Activated naive CD4-positive, alpha-beta T cell treated with anti-CD3 and anti-CD28 coated beads, Interleukin-2, amount 10 ng/mL, durations not matched to agents 7 days and 5 days (primary cell): ENCODE data around the gene MRPS23.

Source experiments
- CTCF ChIA-PET: fragments of 350-600 bp; sonication (Branson Sonifier 250); formaldehyde crosslinking; loops from one replicate; lab custom pipeline; 2021; ENCODE audit warnings: antibody characterized with exemption; lab: Charles Lee
- DNase-seq: peaks from one replicate; pipeline ENCODE4 v3.0.0-alpha.2; 2020
- H3K27ac Mint-ChIP-seq: one replicate; pipeline ENCODE4 v1.8.0; 2021; ENCODE audit warnings: mild to moderate bottlenecking, moderate library complexity, mixed read lengths
- H3K27me3 Mint-ChIP-seq: one replicate; pipeline ENCODE4 v1.8.0; 2021; ENCODE audit warnings: mild to moderate bottlenecking, mixed read lengths
- H3K36me3 Mint-ChIP-seq: one replicate; pipeline ENCODE4 v1.8.0; 2021; ENCODE audit warnings: mixed read lengths
- H3K4me1 Mint-ChIP-seq: one replicate; pipeline ENCODE4 v1.8.0; 2021; ENCODE audit warnings: mixed read lengths
- H3K4me3 Mint-ChIP-seq: one replicate; pipeline ENCODE4 v1.8.0; 2021; ENCODE audit warnings: mild to moderate bottlenecking, moderate library complexity, mixed read lengths
- H3K9me3 Mint-ChIP-seq: one replicate; pipeline ENCODE4 v1.8.0; 2021; ENCODE audit warnings: mixed read lengths

MRPS23 gene

GRCh38 chr17:57874434-57875289 is 24.8 kb upstream of the MRPS23 start:
- peaks cover 20% of the 10 kb centered on the region for H3K4me1 Mint-ChIP-seq
- H3K27me3 Mint-ChIP-seq = peaks cover 98% of the 10 kb centered on the region
- H3K36me3 Mint-ChIP-seq = no peaks in the 10 kb centered on the region
- DNase-seq = peak; percentile 47
- no peak overlapping the region for H3K27ac Mint-ChIP-seq
- CTCF ChIA-PET = interaction anchor here (0.9 to 2.3 kb wide), 3 partner anchors 15 to 18 kb away, joined by 3 to 10 read pairs (median 7); no protein-coding TSS in a partner anchor
- H3K4me3 Mint-ChIP-seq = no peak overlapping the region
- H3K9me3 Mint-ChIP-seq = no peaks in the 10 kb centered on the region

- no peaks in the 10 kb centered on the region for H3K36me3 Mint-ChIP-seq
- CTCF ChIA-PET = interaction anchor here (0.9 to 2.3 kb wide), 3 partner anchors 14 to 19 kb away, joined by 3 to 10 read pairs (median 7); no protein-coding TSS in a partner anchor
- H3K4me3 Mint-ChIP-seq = no peak overlapping the region
Observed at GRCh38 chr17:57874058-57874419, 24.2 kb upstream of the MRPS23 start.

GRCh38 chr17:57873261-57874057 is 23.6 kb upstream of the MRPS23 start:
- Mint-ChIP-seq H3K9me3 (no peaks in the 10 kb centered on the region), H3K27ac (no peak overlapping the region), H3K4me3 (no peak overlapping the region), H3K36me3 (no peaks in the 10 kb centered on the region), H3K27me3 (peaks cover 96% of the 10 kb centered on the region), H3K4me1 (peaks cover 22% of the 10 kb centered on the region)
- CTCF ChIA-PET = interaction anchor here (0.9 to 2.3 kb wide), 2 partner anchors 13 to 17 kb away, joined by 3 to 10 read pairs; no protein-coding TSS in a partner anchor
- DNase-seq = no peak

More at GRCh38 chr17:57874058-57874419, 24.2 kb upstream of the MRPS23 start:
- DNase-seq = no peak
- no peaks in the 10 kb centered on the region for H3K9me3 Mint-ChIP-seq
- peaks cover 17% of the 10 kb centered on the region for H3K4me1 Mint-ChIP-seq
- no peak overlapping the region for H3K27ac Mint-ChIP-seq
- peaks cover 98% of the 10 kb centered on the region for H3K27me3 Mint-ChIP-seq

- peaks cover 31% of the 10 kb centered on the region for H3K4me1 Mint-ChIP-seq
- no peaks in the 10 kb centered on the region for H3K36me3 Mint-ChIP-seq
- no peak for DNase-seq
- no peak overlapping the region for H3K4me3 Mint-ChIP-seq
- peaks cover 93% of the 10 kb centered on the region for H3K27me3 Mint-ChIP-seq
- H3K9me3 Mint-ChIP-seq = no peaks in the 10 kb centered on the region
- H3K27ac Mint-ChIP-seq = no peak overlapping the region
- CTCF ChIA-PET = interaction anchor here (0.6 kb wide), 1 partner anchor 17 kb away, joined by 3 read pairs; no protein-coding TSS in a partner anchor
Observed at GRCh38 chr17:57872536-57872935, 22.7 kb upstream of the MRPS23 start.

GRCh38 chr17:57871863-57872262 is 22.0 kb upstream of the MRPS23 start:
- H3K27me3 Mint-ChIP-seq = peaks cover 87% of the 10 kb centered on the region
- H3K27ac Mint-ChIP-seq = no peak overlapping the region
- no peak overlapping the region for H3K4me3 Mint-ChIP-seq
- no peaks in the 10 kb centered on the region for H3K9me3 Mint-ChIP-seq
- peaks cover 37% of the 10 kb centered on the region for H3K4me1 Mint-ChIP-seq
- no peak for DNase-seq
- CTCF ChIA-PET = interaction anchor here (0.6 to 2.0 kb wide), 3 partner anchors 8 to 224 kb away, joined by 3 to 6 read pairs (median 3); no protein-coding TSS in a partner anchor
- no peaks in the 10 kb centered on the region for H3K36me3 Mint-ChIP-seq

- H3K36me3 Mint-ChIP-seq = no peaks in the 10 kb centered on the region
- H3K27ac Mint-ChIP-seq = no peak overlapping the region
- H3K4me3 Mint-ChIP-seq = no peak overlapping the region
- CTCF ChIA-PET = interaction anchor here (1.3 to 3.7 kb wide), 3 partner anchors 8 to 224 kb away, joined by 3 to 18 read pairs (median 6); no protein-coding TSS in a partner anchor
- peaks cover 80% of the 10 kb centered on the region for H3K27me3 Mint-ChIP-seq
- no peak for DNase-seq
- no peaks in the 10 kb centered on the region for H3K9me3 Mint-ChIP-seq
- peaks cover 37% of the 10 kb centered on the region for H3K4me1 Mint-ChIP-seq
Observed at GRCh38 chr17:57871155-57871554, 21.3 kb upstream of the MRPS23 start.

GRCh38 chr17:57870283-57870635 is 20.4 kb upstream of the MRPS23 start:
- Mint-ChIP-seq H3K4me3 (no peak overlapping the region), H3K36me3 (no peaks in the 10 kb centered on the region), H3K27ac (no peak overlapping the region), H3K9me3 (no peaks in the 10 kb centered on the region), H3K4me1 (peaks cover 37% of the 10 kb centered on the region), H3K27me3 (peaks cover 74% of the 10 kb centered on the region)
- CTCF ChIA-PET = interaction anchor here (0.8 to 3.7 kb wide), 4 partner anchors 9 to 244 kb away, joined by 3 to 18 read pairs (median 4); no protein-coding TSS in a partner anchor
- no peak for DNase-seq

- peaks cover 37% of the 10 kb centered on the region for H3K4me1 Mint-ChIP-seq
- no peak for DNase-seq
- no peaks in the 10 kb centered on the region for H3K9me3 Mint-ChIP-seq
- H3K4me3 Mint-ChIP-seq = no peak overlapping the region
- no peak overlapping the region for H3K27ac Mint-ChIP-seq
- no peaks in the 10 kb centered on the region for H3K36me3 Mint-ChIP-seq
- CTCF ChIA-PET = interaction anchor here (0.8 to 3.7 kb wide), 5 partner anchors 10 to 244 kb away, joined by 3 to 18 read pairs (median 3); no protein-coding TSS in a partner anchor
- peaks cover 74% of the 10 kb centered on the region for H3K27me3 Mint-ChIP-seq
Observed at GRCh38 chr17:57869617-57870282, 19.9 kb upstream of the MRPS23 start.

GRCh38 chr17:57868910-57869616 is 19.2 kb upstream of the MRPS23 start:
- Mint-ChIP-seq H3K36me3 (no peaks in the 10 kb centered on the region), H3K4me1 (peaks cover 34% of the 10 kb centered on the region), H3K4me3 (no peak overlapping the region), H3K27me3 (peaks cover 74% of the 10 kb centered on the region), H3K9me3 (no peaks in the 10 kb centered on the region), H3K27ac (peak overlapping the region; percentile 28)
- no peak for DNase-seq
- CTCF ChIA-PET = interaction anchor here (0.6 to 3.7 kb wide), 6 partner anchors 10 to 130 kb away, joined by 3 to 18 read pairs (median 4); no protein-coding TSS in a partner anchor

GRCh38 chr17:57868007-57868909 is 18.4 kb upstream of the MRPS23 start:
- H3K4me3 Mint-ChIP-seq = no peak overlapping the region
- peak; percentile 63 for DNase-seq
- H3K27me3 Mint-ChIP-seq = peaks cover 74% of the 10 kb centered on the region
- H3K9me3 Mint-ChIP-seq = no peaks in the 10 kb centered on the region
- H3K27ac Mint-ChIP-seq = peak overlapping the region; percentile 84
- CTCF ChIA-PET = interaction anchor here (0.6 to 3.7 kb wide), 9 partner anchors 9 to 131 kb away, joined by 3 to 18 read pairs (median 3); no protein-coding TSS in a partner anchor
- H3K4me1 Mint-ChIP-seq = peaks cover 27% of the 10 kb centered on the region
- no peaks in the 10 kb centered on the region for H3K36me3 Mint-ChIP-seq

GRCh38 chr17:57867126-57867525 is 17.3 kb upstream of the MRPS23 start:
- Mint-ChIP-seq H3K27ac (no peak overlapping the region), H3K36me3 (no peaks in the 10 kb centered on the region), H3K9me3 (no peaks in the 10 kb centered on the region), H3K4me3 (no peak overlapping the region), H3K4me1 (peaks cover 20% of the 10 kb centered on the region), H3K27me3 (peaks cover 74% of the 10 kb centered on the region)
- CTCF ChIA-PET = interaction anchor here (1.1 to 1.8 kb wide), 4 partner anchors 12 to 128 kb away, joined by 3 to 4 read pairs (median 3); no protein-coding TSS in a partner anchor
- no peak for DNase-seq

GRCh38 chr17:57866723-57867122 is 16.9 kb upstream of the MRPS23 start:
- CTCF ChIA-PET = interaction anchor here (1.5 to 1.8 kb wide), 2 partner anchors 23 to 128 kb away, joined by 3 to 4 read pairs; no protein-coding TSS in a partner anchor

More at GRCh38 chr17:57866723-57867122, 16.9 kb upstream of the MRPS23 start:
- Mint-ChIP-seq H3K9me3 (no peaks in the 10 kb centered on the region), H3K4me3 (no peak overlapping the region), H3K27ac (no peak overlapping the region), H3K4me1 (peaks cover 20% of the 10 kb centered on the region), H3K27me3 (peaks cover 74% of the 10 kb centered on the region), H3K36me3 (no peaks in the 10 kb centered on the region)
- no peak for DNase-seq
